GM18861 (cell line): ENCODE data around the gene CBFA2T2.
"Not testable (repeated sequence)": the region's sequence is repeated elsewhere in the genome, so short reads cannot be mapped to it uniquely, and the experiment has no call there.

Experiments
- ATAC-seq: cut with Tn5 transposase; IDR thresholded peaks from one replicate; pipeline ENCODE4 v1.9.1; 2021; ENCODE audit not compliant: unreplicated experiment

Gene CBFA2T2

GRCh38 chr20:33470457-33470856 is 19.4 kb upstream of the CBFA2T2 start:
- no peak for ATAC-seq

- no peak for ATAC-seq
Measured at GRCh38 chr20:33470866-33471265, 19.0 kb upstream of the CBFA2T2 start.

GRCh38 chr20:33472868-33473435 is 16.9 kb upstream of the CBFA2T2 start:
- no peak for ATAC-seq

GRCh38 chr20:33474097-33474873 is 15.6 kb upstream of the CBFA2T2 start:
- no peak for ATAC-seq

GRCh38 chr20:33474963-33475362 is 14.9 kb upstream of the CBFA2T2 start:
- ATAC-seq: no peak

- no peak for ATAC-seq
Measured at GRCh38 chr20:33475381-33476152, 14.3 kb upstream of the CBFA2T2 start.

GRCh38 chr20:33477386-33478234 is 12.3 kb upstream of the CBFA2T2 start:
- ATAC-seq: no peak

- ATAC-seq: no peak
Measured at GRCh38 chr20:33480048-33480447, 9.8 kb upstream of the CBFA2T2 start.

GRCh38 chr20:33481431-33481941 is 8.4 kb upstream of the CBFA2T2 start:
- ATAC-seq: no peak

- ATAC-seq: no peak
Measured at GRCh38 chr20:33482581-33482980, 7.3 kb upstream of the CBFA2T2 start.

GRCh38 chr20:33483186-33483585 is 6.7 kb upstream of the CBFA2T2 start:
- not testable (repeated sequence) for ATAC-seq

- no peak for ATAC-seq
Measured at GRCh38 chr20:33488201-33488600, 1.7 kb upstream of the CBFA2T2 start.

- ATAC-seq: not testable (repeated sequence)
Measured at GRCh38 chr20:33488661-33489494, 1.0 kb upstream of the CBFA2T2 start.

- ATAC-seq: peak; percentile 85
Measured at GRCh38 chr20:33489495-33490022, 337 bp upstream of the CBFA2T2 start.

GRCh38 chr20:33490934-33491656 is 1.2 kb downstream of the CBFA2T2 start:
- ATAC-seq: no peak

GRCh38 chr20:33493076-33493766 is 3.3 kb downstream of the CBFA2T2 start:
- ATAC-seq: no peak

- ATAC-seq: not testable (repeated sequence)
Measured at GRCh38 chr20:33496776-33497175, 6.9 kb downstream of the CBFA2T2 start.

GRCh38 chr20:33499355-33499754 is 9.5 kb downstream of the CBFA2T2 start:
- ATAC-seq: no peak
